Esophagus (tissue), 2 donors: ENCODE measurements around the gene LMNTD2. TPM values are rescaled to one million over a fixed set of nuclear protein-coding genes. Genes with fewer than 3 reads are reported as not detected.

Experiments
- H3K27ac ChIP-seq, 2 donors: one replicate each; pipeline ENCODE4 v1.5.1; 2013; ENCODE audit warnings: low read depth in 2 of 2, mild to moderate bottlenecking in 2 of 2, inconsistent platforms in 1 of 2, low read length in 1 of 2, moderate library complexity in 1 of 2
- H3K27me3 ChIP-seq, 2 donors: one replicate each; pipeline ENCODE4 v1.6.1; 2013; ENCODE audit warnings: low read length in 2 of 2, control low read depth in 1 of 2, mild to moderate bottlenecking in 1 of 2; ENCODE audit not compliant: insufficient read depth in 2 of 2, control insufficient read depth in 1 of 2
- H3K36me3 ChIP-seq, 2 donors: one replicate each; pipeline ENCODE4 v1.6.1; 2013; ENCODE audit warnings: low read length in 1 of 2; ENCODE audit not compliant: control insufficient read depth in 2 of 2, insufficient read depth in 2 of 2
- H3K4me1 ChIP-seq, 2 donors: one replicate each; pipeline ENCODE4 v1.6.1; 2013; ENCODE audit warnings: low read length in 1 of 2; ENCODE audit not compliant: control insufficient read depth in 2 of 2, insufficient read depth in 2 of 2
- H3K4me3 ChIP-seq, 2 donors: one replicate each; pipeline ENCODE4 v1.5.1; 2013; ENCODE audit warnings: low read length in 2 of 2, mild to moderate bottlenecking in 2 of 2, low read depth in 1 of 2, moderate library complexity in 1 of 2
- H3K9me3 ChIP-seq, 2 donors: one replicate each; pipeline ENCODE4 v1.6.1; 2013; ENCODE audit warnings: mild to moderate bottlenecking in 2 of 2, low read depth in 1 of 2, low read length in 1 of 2, moderate library complexity in 1 of 2; ENCODE audit not compliant: control insufficient read depth in 2 of 2, insufficient read depth in 1 of 2
- WGBS, 2 donors: extraction: QIAGEN DNeasy Blood & Tissue Kit; methylation state at CpG; one replicate each; pipeline ENCODE4 v1.1.7; 2013; 5-methylcytosine and 5-hydroxymethylcytosine counted together
- polyA plus RNA-seq, 2 donors: library from polyadenylated mRNA; stranded (reverse); fragments of 200-250 nt; gene quantifications; one replicate each; pipeline ENCODE4 v1.2.3, GENCODE V29; 2013
- donor health status: healthy with polysubstance abuse.
- donor health status: Bipolar disorder and iron deficiency.

Gene LMNTD2
- polyA plus RNA-seq, 2 donors, result 2.9 to 6.9 TPM

- 2% methylated on average over 65 to 97 of the region's 97 CpGs for WGBS, 2 donors
- Histone ChIP-seq H3K9me3 (no peaks in the 10 kb centered on the region), H3K4me1 (peaks cover 5 to 29% of the 10 kb centered on the region in 2 donors), H3K4me3 (peak within 1 kb of the TSS; percentile 72 to 81), H3K27ac (peak within 1 kb of the TSS; percentile 82 to 97), H3K36me3 (peaks cover 0 to 35% of the 10 kb centered on the region in 2 donors), H3K27me3 (no peaks in the 10 kb centered on the region)
These were observed 24.8 kb downstream of the LMNTD2 start, which contains the start of gene HRAS for GRCh38 chr11:535519-536454. TSS of gene HRAS (minus strand) at chr11:535576.

- 1% methylated on average over 55 of the region's 56 CpGs; no CpG with 5 or more reads in 1 of the 2 donors for WGBS, 2 donors
- peaks cover 0 to 35% of the 10 kb centered on the region in 2 donors for H3K36me3 ChIP-seq
- H3K4me3 ChIP-seq, result peak overlapping the region; percentile 72 to 81
- H3K4me1 ChIP-seq, result peaks cover 5 to 29% of the 10 kb centered on the region in 2 donors
- no peaks in the 10 kb centered on the region for H3K27me3 ChIP-seq
- peak overlapping the region; percentile 82 to 97 for H3K27ac ChIP-seq
- H3K9me3 ChIP-seq, result no peaks in the 10 kb centered on the region
These were observed 25.4 kb downstream of the LMNTD2 start for GRCh38 chr11:535210-535518.

DNA sequence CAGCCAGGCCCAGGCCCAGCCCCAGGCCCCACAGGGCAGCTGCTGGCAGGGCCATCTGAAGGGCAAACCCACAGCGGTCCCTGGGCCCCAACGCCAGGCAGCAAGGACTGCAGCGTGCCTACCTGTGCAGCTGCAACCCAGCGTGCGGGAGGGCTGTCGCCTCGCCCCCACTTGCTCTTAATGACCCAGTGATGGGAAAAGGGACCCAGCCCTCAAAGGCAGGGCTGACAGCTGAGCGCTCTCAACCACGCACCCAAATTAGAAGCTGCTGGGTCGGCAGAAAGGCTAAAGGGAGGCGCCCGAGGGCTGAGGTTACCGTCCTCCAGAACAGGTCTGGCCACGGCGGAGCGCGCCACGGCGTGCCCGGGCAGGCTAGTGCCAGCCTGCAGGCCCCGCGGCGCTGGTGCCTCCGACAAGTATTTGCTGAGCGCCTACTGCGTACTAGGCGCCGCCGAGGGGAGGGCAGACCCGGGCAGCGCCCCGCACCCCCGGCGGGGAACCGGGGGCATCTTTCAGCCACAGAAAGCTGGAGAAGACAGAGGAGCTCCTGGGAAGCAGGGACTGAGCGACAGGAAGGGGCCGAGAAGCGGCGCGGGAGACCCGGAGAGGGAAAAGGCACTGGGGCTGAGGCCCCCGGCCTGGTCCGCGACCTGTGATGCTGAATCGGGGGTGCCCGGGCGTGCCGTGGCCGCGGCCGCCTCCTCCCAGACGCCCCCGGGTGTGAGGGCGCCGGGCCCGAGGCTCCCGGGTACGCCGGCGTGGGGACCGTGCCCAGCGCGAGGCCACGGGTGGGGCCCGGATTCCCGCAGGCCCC lies 25.9 kb downstream of the LMNTD2 start:
- Histone ChIP-seq H3K36me3 (peaks cover 0 to 35% of the 10 kb centered on the region in 2 donors), H3K27ac (peak overlapping the region; percentile 82 to 97), H3K4me1 (peaks cover 5 to 32% of the 10 kb centered on the region in 2 donors), H3K27me3 (no peaks in the 10 kb centered on the region), H3K9me3 (no peaks in the 10 kb centered on the region), H3K4me3 (peak overlapping the region; percentile 72 to 81)
- WGBS, 2 donors, result 5% methylated on average over 57 to 66 of the region's 66 CpGs

GRCh38 chr11:533586-534395 lies 26.7 kb downstream of the LMNTD2 start:
- Histone ChIP-seq H3K36me3 (peaks cover 0 to 37% of the 10 kb centered on the region in 2 donors), H3K4me1 (peaks cover 5 to 32% of the 10 kb centered on the region in 2 donors), H3K4me3 (peak overlapping the region; percentile 72 to 81), H3K9me3 (no peaks in the 10 kb centered on the region), H3K27me3 (no peaks in the 10 kb centered on the region), H3K27ac (peak overlapping the region; percentile 24 to 60)
- 87 to 88% methylated on average over 36 to 37 of the region's 37 CpGs for WGBS, 2 donors

DNA sequence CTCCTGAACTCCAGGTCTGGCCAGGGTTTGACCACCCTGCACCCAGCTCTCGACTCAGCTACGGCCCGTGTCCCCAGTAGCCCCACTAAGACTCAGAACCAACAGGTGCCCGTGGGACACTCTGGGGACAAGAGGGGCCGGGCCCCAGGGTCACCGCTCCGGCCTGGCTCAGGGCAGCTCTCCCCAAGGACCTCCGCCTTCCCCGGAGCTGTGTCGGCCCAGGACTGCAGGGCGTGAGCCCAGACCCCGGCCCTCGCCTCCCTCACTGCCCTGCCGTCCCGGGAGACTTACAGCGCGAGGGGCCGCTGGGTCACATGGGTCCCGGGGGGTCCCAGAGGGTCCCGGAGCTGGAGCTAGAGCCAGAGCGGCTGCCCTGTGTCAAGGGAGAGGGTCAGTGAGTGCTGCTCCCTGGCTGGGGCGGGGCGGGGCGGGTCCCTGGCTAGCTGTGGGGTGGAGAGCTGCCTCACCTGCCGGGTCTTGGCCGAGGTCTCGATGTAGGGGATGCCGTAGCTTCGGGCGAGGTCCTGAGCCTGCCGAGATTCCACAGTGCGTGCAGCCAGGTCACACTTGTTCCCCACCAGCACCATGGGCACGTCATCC lies 27.5 kb downstream of the LMNTD2 start:
- Histone ChIP-seq H3K4me3 (no peak overlapping the region), H3K27me3 (no peaks in the 10 kb centered on the region), H3K9me3 (no peaks in the 10 kb centered on the region), H3K27ac (no peak overlapping the region), H3K36me3 (peaks cover 0 to 38% of the 10 kb centered on the region in 2 donors), H3K4me1 (peaks cover 5 to 32% of the 10 kb centered on the region in 2 donors)
- WGBS, 2 donors, result 84 to 85% methylated on average over 33 of the region's 33 CpGs

- Histone ChIP-seq H3K9me3 (no peaks in the 10 kb centered on the region), H3K27me3 (no peaks in the 10 kb centered on the region), H3K27ac (no peak overlapping the region), H3K4me3 (no peak overlapping the region), H3K4me1 (peaks cover 5 to 30% of the 10 kb centered on the region in 2 donors), H3K36me3 (peaks cover 0 to 38% of the 10 kb centered on the region in 2 donors)
- WGBS, 2 donors, result 77 to 88% methylated on average over 23 of the region's 23 CpGs
These were observed 28.0 kb downstream of the LMNTD2 start for GRCh38 chr11:532527-532985.

DNA sequence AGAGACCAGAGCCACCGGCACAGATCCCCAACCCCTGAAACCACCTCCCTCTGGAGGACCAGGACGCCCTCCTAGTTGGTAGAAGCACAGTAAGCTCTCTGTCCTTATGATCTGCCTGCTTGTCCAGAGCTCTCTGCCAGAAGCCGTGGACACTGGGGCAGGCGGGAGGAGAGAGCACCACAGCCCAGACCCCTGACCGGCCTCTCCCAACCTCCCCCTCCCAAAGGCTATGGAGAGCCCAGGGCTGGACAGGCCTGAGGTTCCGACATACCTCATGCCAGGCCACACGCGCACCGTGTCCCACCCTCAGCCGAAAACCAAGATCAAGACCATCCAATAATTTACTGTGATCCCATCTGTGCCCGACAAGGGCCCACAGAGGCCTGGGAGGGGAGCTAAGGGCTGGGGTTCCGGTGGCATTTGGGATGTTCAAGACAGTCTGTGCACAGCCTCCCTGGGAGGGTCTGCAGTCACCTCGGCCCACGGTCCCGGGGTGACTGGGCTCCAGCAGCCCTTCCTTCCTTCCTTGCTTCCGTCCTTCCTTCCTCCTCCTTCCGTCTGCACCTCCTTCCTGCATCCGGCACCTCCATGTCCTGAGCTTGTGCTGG lies 28.5 kb downstream of the LMNTD2 start:
- WGBS, 2 donors, result 80 to 84% methylated on average over 18 of the region's 18 CpGs
- no peaks in the 10 kb centered on the region for H3K9me3 ChIP-seq
- H3K27me3 ChIP-seq, result no peaks in the 10 kb centered on the region
- H3K4me1 ChIP-seq, result peaks cover 5 to 26% of the 10 kb centered on the region in 2 donors
- no peak overlapping the region for H3K4me3 ChIP-seq
- H3K27ac ChIP-seq, result no peak overlapping the region
- H3K36me3 ChIP-seq, result peaks cover 0 to 38% of the 10 kb centered on the region in 2 donors

GRCh38 chr11:530960-531831 lies 29.3 kb downstream of the LMNTD2 start:
- peaks cover 0 to 38% of the 10 kb centered on the region in 2 donors for H3K36me3 ChIP-seq
- H3K9me3 ChIP-seq, result no peaks in the 10 kb centered on the region
- H3K27me3 ChIP-seq, result no peaks in the 10 kb centered on the region
- H3K4me1 ChIP-seq, result peaks cover 5 to 23% of the 10 kb centered on the region in 2 donors
- 88% methylated on average over 27 to 28 of the region's 28 CpGs for WGBS, 2 donors
- no peak overlapping the region for H3K27ac ChIP-seq
- no peak overlapping the region for H3K4me3 ChIP-seq
